ENCODE data around the gene CTIF.

GRCh38 chr18:48519431-48520100, 19.3 kb upstream of the CTIF start:
- no peak for TF ChIP-seq CTCF (IDR thresholded peaks at IDR 0.05)
- TF ChIP-seq POLR2A (IDR thresholded peaks at IDR 0.05) = no peak

All from transverse colon (tissue), 3 donors.